ENCODE results near the gene TNRC6B. TPM values are rescaled to one million over a fixed set of nuclear protein-coding genes. Genes with fewer than 3 reads are reported as not detected.

TNRC6B gene
- total RNA-seq, 1 experiment from 2014 or later = 58.1 TPM

- no peak overlapping the region for H2AFZ ChIP-seq (ENCODE audit: low read length)
- no peaks in the 10 kb centered on the region for H3K23me2 ChIP-seq (ENCODE audit: insufficient read length, low read depth, low read length, poor library complexity, severe bottlenecking)
- H4K5ac ChIP-seq (ENCODE audit: insufficient read length, low read depth, low read length) = no peak overlapping the region
- no peak overlapping the region for H3K4me2 ChIP-seq (ENCODE audit: insufficient read depth, insufficient read length, low read length)
- Mint-ChIP-seq H3K27me3 (ENCODE audit: low read depth) (no peaks in the 10 kb centered on the region), H3K4me1 (no peaks in the 10 kb centered on the region), H3K4me3 (no peak overlapping the region), H3K36me3 (ENCODE audit: insufficient read depth in 1 of 3, low read depth in 3 of 3) (peaks cover 74 to 98% (median 97%) of the 10 kb centered on the region in 3 experiments; a peak in 6 of 7 replicates), H3K27ac (no peak overlapping the region), H3K9me3 (no peaks in the 10 kb centered on the region)
- H4K91ac ChIP-seq (ENCODE audit: insufficient read length, low read depth, low read length) = no peak overlapping the region
- no peak overlapping the region for H3K56ac ChIP-seq (ENCODE audit: insufficient read length, low read depth, low read length)
- H2AK5ac ChIP-seq (ENCODE audit: insufficient read length, low read length) = no peak overlapping the region
- no peak for TF ChIP-seq CTCF (conservative IDR thresholded peaks at IDR 0.05)
- no peak overlapping the region for H2BK120ac ChIP-seq (ENCODE audit: low read depth, low read length, poor library complexity, severe bottlenecking)
- H4K8ac ChIP-seq (replicated peaks; ENCODE audit: insufficient read length, low read depth, low read length) = no peak overlapping the region
- no peak overlapping the region for H3K23ac ChIP-seq (ENCODE audit: insufficient read length, low read depth, low read length)
- H3K9me3 ChIP-seq (ENCODE audit: control insufficient read depth, low read depth, low read length) = no peaks in the 10 kb centered on the region
- H3T11ph ChIP-seq (ENCODE audit: low read length) = no peak overlapping the region
- no peak overlapping the region for H2BK20ac ChIP-seq (ENCODE audit: low read depth, low read length, poor library complexity, severe bottlenecking)
- H3K18ac ChIP-seq (ENCODE audit: insufficient read length, low read depth, low read length) = no peak overlapping the region
- no peak overlapping the region for H3K9ac ChIP-seq (ENCODE audit: extremely low read depth, insufficient read length, low read length)
- H2BK5ac ChIP-seq (ENCODE audit: insufficient read length, low read length) = no peak overlapping the region
- no CpG with 5 or more reads among the region's 1 CpG for WGBS (ENCODE audit: extremely low coverage, insufficient read length, low lambda C conversion rate)
- no peak overlapping the region for H3K27ac ChIP-seq (ENCODE audit: insufficient read length, low read depth, low read length)
- H4K20me1 ChIP-seq (ENCODE audit: control insufficient read depth, insufficient read depth, insufficient read length) = no peaks in the 10 kb centered on the region
- no peaks in the 10 kb centered on the region for H3K4me1 ChIP-seq (ENCODE audit: insufficient read depth, low read length)
- no peak for DNase-seq
- H3K14ac ChIP-seq (ENCODE audit: insufficient read depth, low read length) = no peak overlapping the region
- no peaks in the 10 kb centered on the region for H3K79me1 ChIP-seq (ENCODE audit: insufficient read depth, low read depth, low read length, poor library complexity, severe bottlenecking)
- H2BK15ac ChIP-seq (ENCODE audit: low read depth, low read length) = no peak overlapping the region
- no peak overlapping the region for H3K4ac ChIP-seq (ENCODE audit: low read depth, low read length)
- H2BK12ac ChIP-seq (ENCODE audit: insufficient read length, low read depth, low read length) = no peak overlapping the region
- H3K79me2 ChIP-seq (ENCODE audit: insufficient read depth, low read length) = no peaks in the 10 kb centered on the region
- no peaks in the 10 kb centered on the region for H3K27me3 ChIP-seq (ENCODE audit: insufficient read depth, low read length)
Measured at GRCh38 chr22:40364431-40364830, 186.7 kb downstream of the TNRC6B start.

Data from H9 (cell line).